A673 (cell line): ENCODE results near the gene SPPL2B. TPM values are rescaled to one million over a fixed set of nuclear protein-coding genes. Genes with fewer than 3 reads are reported as not detected.

ENCODE experiments used
- BruUV-seq: library from RNA; stranded (reverse); fragments of 400-500 nt; replicated peaks from 2 replicates; lab custom pipeline; 2021; lab: Mats Ljungman, UMichigan
- CTCF ChIA-PET: fragments of 300-600 bp; sonication (Branson Sonifier 250); formaldehyde crosslinking; loops from one replicate; lab custom pipeline; 2022; ENCODE audit warnings: antibody characterized with exemption; lab: Charles Lee
- POLR2A ChIA-PET: fragments of 300-600 bp; sonication (Branson Sonifier 250); formaldehyde crosslinking; loops from one replicate; lab custom pipeline; 2022; ENCODE audit warnings: antibody characterized with exemption; ENCODE audit not compliant: low non-redundant PET; lab: Charles Lee
- DNase-seq: peaks from one replicate; pipeline ENCODE4 v3.0.0-alpha.2; 2015; ENCODE audit warnings: low spot score
- H3K27ac ChIP-seq: fragments of 200-600 bp; sonication (generic); 2 replicates; pipeline ENCODE4 v1.5.1; 2016; ENCODE audit warnings: mixed run types, low read depth, mild to moderate bottlenecking, mixed read lengths, antibody characterized with exemption, low read length; ENCODE audit not compliant: poor library complexity, severe bottlenecking
- H3K27me3 ChIP-seq: fragments of 200-600 bp; sonication (generic); replicated peaks from 2 replicates; pipeline ENCODE4 v1.6.1; 2017; ENCODE audit warnings: mixed run types, low read depth, mild to moderate bottlenecking, mixed read lengths, antibody characterized with exemption, low read length; ENCODE audit not compliant: insufficient read depth, poor library complexity
- H3K36me3 ChIP-seq: fragments of 200-600 bp; sonication (generic); 2 replicates; pipeline ENCODE4 v1.6.1; 2016; ENCODE audit warnings: mixed run types, mild to moderate bottlenecking, mixed read lengths, antibody characterized with exemption, low read length; ENCODE audit not compliant: insufficient read depth, poor library complexity, severe bottlenecking
- H3K4me1 ChIP-seq: fragments of 200-600 bp; sonication (generic); 2 replicates; pipeline ENCODE4 v1.6.1; 2017; ENCODE audit warnings: mixed run types, mild to moderate bottlenecking, mixed read lengths, antibody characterized with exemption, low read length; ENCODE audit not compliant: insufficient read depth, poor library complexity, severe bottlenecking
- H3K4me3 ChIP-seq: fragments of 200-600 bp; sonication (generic); 2 replicates; pipeline ENCODE4 v1.5.1; 2016; ENCODE audit warnings: low read depth, mixed run types, mild to moderate bottlenecking, mixed read lengths, low read length; ENCODE audit not compliant: poor library complexity, severe bottlenecking
- H3K9me3 ChIP-seq: fragments of 200-600 bp; sonication (generic); 2 replicates; pipeline ENCODE4 v1.6.1; 2016; ENCODE audit warnings: mixed run types, low read depth, mild to moderate bottlenecking, mixed read lengths, antibody characterized with exemption, low read length; ENCODE audit not compliant: poor library complexity, severe bottlenecking
- CTCF ChIP-seq: fragments of 300-800, 200-600 bp; sonication (generic); conservative IDR thresholded peaks from 2 replicates; pipeline ENCODE4 v1.5.1; 2017; ENCODE audit warnings: low read depth, mild to moderate bottlenecking, antibody characterized with exemption, low read length, moderate library complexity, mixed read lengths
- EZH2 ChIP-seq: fragments of 200-600 bp; sonication (generic); IDR thresholded peaks from 2 replicates; pipeline ENCODE4 v1.6.1; 2017; ENCODE audit warnings: borderline replicate concordance, low read depth, mild to moderate bottlenecking, mixed read lengths, antibody characterized with exemption, low read length; ENCODE audit not compliant: poor library complexity, severe bottlenecking
- intact Hi-C: fragments of 100-400 bp; cut with micrococcal nuclease; formaldehyde crosslinking; loops from one replicate; pipeline ENCODE4 v1.10.0; 2022; ENCODE audit not compliant: unreplicated experiment
- total RNA-seq: library from RNA; stranded (reverse); gene quantifications from 2 replicates; pipeline ENCODE4 v1.2.3, GENCODE V29; 2021

The SPPL2B gene
- total RNA-seq, 1 experiment from 2014 or later, result 86.8 TPM

GRCh38 chr19:2398735-2399305 lies 70.3 kb downstream of the SPPL2B start:
- POLR2A ChIA-PET, result no interaction called here

GRCh38 chr19:2399582-2399981 lies 71.1 kb downstream of the SPPL2B start:
- intact Hi-C loops, result loop anchor here (10.0 kb wide), 1 partner anchor 215 kb away; no protein-coding TSS in a partner anchor

More at GRCh38 chr19:2398735-2399305, 70.3 kb downstream of the SPPL2B start:
- TF ChIP-seq CTCF (no peak), EZH2 (no peak)
- Histone ChIP-seq H3K27ac (no peak overlapping the region), H3K36me3 (no peaks in the 10 kb centered on the region), H3K4me3 (no peak overlapping the region), H3K4me1 (no peaks in the 10 kb centered on the region), H3K9me3 (no peaks in the 10 kb centered on the region), H3K27me3 (no peaks in the 10 kb centered on the region)
- intact Hi-C loops, result loop anchor here (10.0 kb wide), 1 partner anchor 216 kb away; no protein-coding TSS in a partner anchor
- CTCF ChIA-PET, result interaction anchor here (0.5 kb wide), 1 partner anchor 1086 kb away, joined by 8 read pairs; no protein-coding TSS in a partner anchor
- DNase-seq, result no peak
- no TSS peak for BruUV-seq

More at GRCh38 chr19:2399582-2399981, 71.1 kb downstream of the SPPL2B start:
- ChIA-PET POLR2A (no interaction called here), CTCF (interaction anchor here (0.5 kb wide), 1 partner anchor 1085 kb away, joined by 8 read pairs; no protein-coding TSS in a partner anchor)
- H3K4me1 ChIP-seq, result no peaks in the 10 kb centered on the region
- no peaks in the 10 kb centered on the region for H3K9me3 ChIP-seq
- no peak overlapping the region for H3K4me3 ChIP-seq
- no peaks in the 10 kb centered on the region for H3K27me3 ChIP-seq
- H3K36me3 ChIP-seq, result no peaks in the 10 kb centered on the region
- H3K27ac ChIP-seq, result no peak overlapping the region
- no peak for DNase-seq
- TF ChIP-seq EZH2 (no peak), CTCF (no peak)
- BruUV-seq, result no TSS peak

Other genes starting within 250 kb of the SPPL2B start
- gene MOB3A, start 232.4 kb upstream of the SPPL2B start, total RNA-seq, result 40.7 and 47.1 TPM in 2 replicates
- gene IZUMO4, start 231.8 kb upstream of the SPPL2B start, total RNA-seq, result 1.6 and 2.5 TPM in 2 replicates
- gene AP3D1, start 177.1 kb upstream of the SPPL2B start, total RNA-seq, result 148 and 154 TPM in 2 replicates
- 71.2 and 78.8 TPM in 2 replicates for gene DOT1L, start 164.8 kb upstream of the SPPL2B start, total RNA-seq
- gene PLEKHJ1, start 92.4 kb upstream of the SPPL2B start, total RNA-seq, result 73.7 and 75.9 TPM in 2 replicates
- 186 and 187 TPM in 2 replicates for gene SF3A2, start 91.9 kb upstream of the SPPL2B start, total RNA-seq
- gene AMH, start 79.4 kb upstream of the SPPL2B start, total RNA-seq, result 15.1 and 16.3 TPM in 2 replicates
- 0.73 TPM in 1 of 2 replicates, not detected in the other for gene JSRP1, start 72.3 kb upstream of the SPPL2B start, total RNA-seq
- not detected in 2 replicates for gene PEAK3, start 46.5 kb upstream of the SPPL2B start, total RNA-seq
- not detected in 2 replicates for gene LINGO3, start 20.5 kb upstream of the SPPL2B start, total RNA-seq
- 137 and 152 TPM in 2 replicates for gene LSM7, start 98 bp upstream of the SPPL2B start, total RNA-seq
- gene TMPRSS9, start 31.6 kb downstream of the SPPL2B start, total RNA-seq, result not detected in 2 replicates
- gene TIMM13, start 98.9 kb downstream of the SPPL2B start, total RNA-seq, result 206 and 213 TPM in 2 replicates
- gene LMNB2, start 128.3 kb downstream of the SPPL2B start, total RNA-seq, result 241 and 243 TPM in 2 replicates
- gene GADD45B, start 147.4 kb downstream of the SPPL2B start, total RNA-seq, result 12.3 and 16.4 TPM in 2 replicates